T-helper 1 cell treated with Interleukin-12 subunit alpha and Interleukin-12 subunit beta and Interleukin-4 antibody, amounts not matched to agents 30 ng/mL and 1 ng/mL, for 36 hours (primary cell): ENCODE data around the gene OR10V1. TPM values are rescaled to one million over a fixed set of nuclear protein-coding genes. Genes with fewer than 3 reads are reported as not detected.

Experiments used
- intact Hi-C: fragments of 100-400 bp; cut with micrococcal nuclease; formaldehyde crosslinking; loops from one replicate; pipeline ENCODE4 v1.15.1; 2024
- total RNA-seq: library from RNA; stranded (reverse); gene quantifications from 2 replicates; pipeline ENCODE4 v1.2.3, GENCODE V29; 2022

Gene OR10V1, protein sequence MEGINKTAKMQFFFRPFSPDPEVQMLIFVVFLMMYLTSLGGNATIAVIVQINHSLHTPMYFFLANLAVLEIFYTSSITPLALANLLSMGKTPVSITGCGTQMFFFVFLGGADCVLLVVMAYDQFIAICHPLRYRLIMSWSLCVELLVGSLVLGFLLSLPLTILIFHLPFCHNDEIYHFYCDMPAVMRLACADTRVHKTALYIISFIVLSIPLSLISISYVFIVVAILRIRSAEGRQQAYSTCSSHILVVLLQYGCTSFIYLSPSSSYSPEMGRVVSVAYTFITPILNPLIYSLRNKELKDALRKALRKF
- not detected in 2 replicates for total RNA-seq

DNA sequence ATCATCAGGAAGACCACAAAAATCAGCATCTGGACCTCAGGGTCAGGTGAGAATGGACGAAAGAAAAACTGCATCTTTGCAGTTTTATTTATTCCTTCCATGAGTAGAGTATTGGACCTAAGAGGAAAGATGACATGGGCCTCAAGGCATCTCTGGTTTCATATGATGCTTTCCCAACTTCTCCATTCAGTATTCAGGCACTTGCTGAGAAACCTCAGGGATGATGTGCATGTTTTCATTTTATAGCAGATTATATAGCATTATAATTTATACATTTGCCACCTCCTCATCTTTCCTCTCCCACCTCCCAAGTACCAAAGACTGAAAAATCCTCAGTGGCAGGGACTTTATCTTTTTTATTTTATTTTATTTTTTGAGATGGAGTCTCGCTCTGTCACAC lies at the start of gene OR10V1:
Gene OR10V1, minus strand, starts transcription at position 101 of the 400 bp plus-strand sequence. Its CDS starts 0 bp downstream, at position 101.
- intact Hi-C loops, result no loop called here

GRCh38 chr11:59761993-59762392 lies 48.3 kb upstream of the OR10V1 start:
- intact Hi-C loops, result no loop called here

DNA sequence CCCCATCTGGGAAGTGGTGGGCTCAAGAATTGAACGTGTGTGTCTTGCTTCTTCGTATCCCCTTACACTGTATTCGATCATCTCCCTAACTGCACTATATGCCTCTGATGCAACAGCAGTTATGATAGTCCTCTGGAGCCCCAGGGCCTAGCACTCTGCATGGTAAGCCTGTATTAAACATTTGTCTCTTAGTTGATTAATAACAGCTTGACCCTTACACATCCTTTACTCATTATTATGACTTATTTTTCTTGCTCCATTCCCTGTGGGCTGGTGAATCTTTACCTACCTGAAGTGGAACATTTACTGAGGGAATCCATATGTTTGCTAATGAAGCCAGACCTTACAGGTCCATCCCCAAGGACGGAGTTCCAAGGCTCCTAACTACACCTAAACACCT lies 47.1 kb upstream of the OR10V1 start:
- intact Hi-C loops, result no loop called here

- intact Hi-C loops, result loop anchor here (5.0 to 10.0 kb wide), 3 partner anchors 585 to 1185 kb away; partner anchors contain the start of genes DTX4, FAM111B, LPXN and ZFP91
Measured at GRCh38 chr11:59759900-59760299, 46.3 kb upstream of the OR10V1 start.

- intact Hi-C loops, result loop anchor here (5.0 to 10.0 kb wide), 3 partner anchors 584 to 1184 kb away; partner anchors contain the start of genes DTX4, FAM111B, LPXN and ZFP91
Measured at GRCh38 chr11:59758401-59759037, 44.9 kb upstream of the OR10V1 start.

GRCh38 chr11:59756845-59757244 lies 43.2 kb upstream of the OR10V1 start:
- intact Hi-C loops, result loop anchor here (5.0 to 10.0 kb wide), 3 partner anchors 582 to 1182 kb away; partner anchors contain the start of genes DTX4, FAM111B, LPXN and ZFP91

GRCh38 chr11:59756558-59756840 lies 42.9 kb upstream of the OR10V1 start:
- intact Hi-C loops, result loop anchor here (5.0 to 10.0 kb wide), 3 partner anchors 582 to 1182 kb away; partner anchors contain the start of genes DTX4, FAM111B, LPXN and ZFP91

DNA sequence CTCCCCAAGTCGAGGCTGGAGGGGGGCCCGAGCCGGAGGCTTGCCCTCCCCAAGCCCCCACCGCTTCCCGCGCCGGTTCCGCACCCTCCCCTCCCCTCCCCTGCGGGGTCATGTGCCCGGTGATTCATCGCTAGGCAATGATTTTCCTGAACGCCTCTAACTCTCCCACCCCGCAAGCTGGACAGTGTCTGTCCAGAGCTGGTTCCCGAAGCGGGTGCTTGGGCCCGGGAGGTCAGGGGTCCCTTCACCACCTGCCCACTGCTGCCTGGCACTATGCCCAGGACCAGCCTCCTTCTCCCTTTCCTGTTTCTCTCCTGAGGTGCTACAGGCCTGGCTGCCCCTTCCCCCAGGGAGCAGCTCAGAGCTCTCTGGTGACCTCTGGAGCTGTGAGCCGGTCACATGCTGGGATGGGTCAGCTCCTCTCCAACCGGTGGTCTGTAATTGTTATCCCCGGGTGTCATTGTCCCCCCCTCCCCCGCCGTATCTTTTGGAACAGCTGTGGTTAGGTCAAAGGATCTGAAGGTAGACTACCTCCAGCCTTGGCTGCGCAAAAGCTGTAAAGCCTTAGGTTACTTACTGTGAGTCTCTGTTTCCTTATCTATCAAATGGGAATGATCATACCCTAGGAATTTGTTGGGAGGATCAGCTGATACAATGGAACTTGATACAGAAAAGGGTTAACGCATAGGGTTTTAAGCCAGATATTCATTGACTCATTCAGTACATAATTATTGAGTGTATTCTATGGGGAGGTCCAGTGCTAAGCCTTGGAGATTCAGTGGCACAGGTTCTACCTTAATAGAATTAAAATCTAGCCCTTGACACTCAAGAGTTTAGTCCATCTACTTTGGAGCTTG lies 42.3 kb upstream of the OR10V1 start:
- intact Hi-C loops, result loop anchor here (1.0 to 10.0 kb wide), 7 partner anchors 54 to 1181 kb away; partner anchors contain the start of genes DTX4, FAM111B, LPXN and MRPL16

- intact Hi-C loops, result loop anchor here (1.0 to 10.0 kb wide), 15 partner anchors 12 to 1180 kb away; partner anchors contain the start of genes DTX4, FAM111B, LPXN and MRPL16
Measured at GRCh38 chr11:59754859-59755700, 41.4 kb upstream of the OR10V1 start, which contains the start of gene STX3. Gene STX3, plus strand, starts transcription at chr11:59755376. Its CDS starts 230 bp downstream, at chr11:59755606.

DNA sequence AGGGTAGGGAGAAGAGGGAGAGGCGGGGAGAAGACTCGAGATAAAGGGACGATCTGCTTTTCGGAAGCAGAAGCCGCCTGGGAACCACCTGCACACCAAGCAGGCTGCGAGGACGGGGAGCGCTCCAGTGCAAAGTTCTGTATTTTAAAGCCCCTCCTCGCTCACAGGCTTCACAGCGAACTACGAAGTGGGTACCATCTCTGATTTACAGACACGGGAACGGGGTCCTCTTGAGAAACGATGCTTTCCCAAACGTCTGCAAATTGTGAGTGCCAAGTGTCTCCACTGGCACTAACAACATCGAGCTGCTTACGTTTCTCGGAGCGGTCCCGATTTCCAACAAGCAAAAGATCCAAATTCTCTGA lies 40.8 kb upstream of the OR10V1 start:
- intact Hi-C loops, result loop anchor here (1.0 to 10.0 kb wide), 11 partner anchors 13 to 1180 kb away; partner anchors contain the start of genes DTX4, LPXN and ZFP91

DNA sequence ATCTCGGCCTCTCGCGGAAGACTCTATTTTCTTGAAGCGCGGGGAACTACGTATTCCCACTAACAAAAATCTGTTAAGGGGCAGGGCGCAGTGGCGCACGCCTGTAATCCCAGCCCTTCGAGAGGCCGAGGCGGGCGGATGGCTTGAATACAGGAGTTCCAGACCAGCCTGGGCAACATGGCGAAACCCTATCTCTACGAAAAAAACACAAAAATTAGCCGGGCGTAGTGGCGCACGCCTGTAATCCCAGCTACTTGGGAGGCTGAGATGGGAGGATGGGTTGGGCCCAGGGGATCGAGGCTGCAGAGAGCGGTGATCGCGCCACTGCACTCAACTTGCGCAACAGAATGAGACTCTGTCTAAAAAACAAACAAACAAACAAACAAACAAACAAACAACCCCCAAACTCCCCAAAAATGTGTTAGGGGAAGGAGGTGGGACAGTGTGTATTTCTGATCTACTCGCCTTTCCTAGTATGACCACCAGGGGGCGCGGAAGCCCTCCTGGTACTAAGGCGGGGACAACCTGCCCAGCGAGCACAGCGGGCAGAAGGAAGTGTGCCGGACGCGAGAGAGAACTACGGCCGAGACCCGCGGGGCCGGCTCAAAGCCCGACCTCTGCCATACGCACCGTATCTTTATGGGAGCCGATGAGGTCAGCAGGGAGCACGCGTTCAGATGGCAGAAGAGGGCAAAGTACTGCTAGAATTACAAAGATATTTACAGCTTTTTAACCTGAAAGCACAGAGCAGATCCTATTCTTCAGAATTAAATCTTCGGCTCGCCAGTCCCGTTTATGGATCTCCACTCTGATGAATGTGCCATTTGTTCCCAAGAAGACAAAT lies 40.2 kb upstream of the OR10V1 start:
- intact Hi-C loops, result loop anchor here (1.0 to 10.0 kb wide), 11 partner anchors 13 to 1179 kb away; partner anchors contain the start of genes DTX4, LPXN and ZFP91

GRCh38 chr11:59746111-59746510 lies 32.5 kb upstream of the OR10V1 start:
- intact Hi-C loops, result no loop called here

DNA sequence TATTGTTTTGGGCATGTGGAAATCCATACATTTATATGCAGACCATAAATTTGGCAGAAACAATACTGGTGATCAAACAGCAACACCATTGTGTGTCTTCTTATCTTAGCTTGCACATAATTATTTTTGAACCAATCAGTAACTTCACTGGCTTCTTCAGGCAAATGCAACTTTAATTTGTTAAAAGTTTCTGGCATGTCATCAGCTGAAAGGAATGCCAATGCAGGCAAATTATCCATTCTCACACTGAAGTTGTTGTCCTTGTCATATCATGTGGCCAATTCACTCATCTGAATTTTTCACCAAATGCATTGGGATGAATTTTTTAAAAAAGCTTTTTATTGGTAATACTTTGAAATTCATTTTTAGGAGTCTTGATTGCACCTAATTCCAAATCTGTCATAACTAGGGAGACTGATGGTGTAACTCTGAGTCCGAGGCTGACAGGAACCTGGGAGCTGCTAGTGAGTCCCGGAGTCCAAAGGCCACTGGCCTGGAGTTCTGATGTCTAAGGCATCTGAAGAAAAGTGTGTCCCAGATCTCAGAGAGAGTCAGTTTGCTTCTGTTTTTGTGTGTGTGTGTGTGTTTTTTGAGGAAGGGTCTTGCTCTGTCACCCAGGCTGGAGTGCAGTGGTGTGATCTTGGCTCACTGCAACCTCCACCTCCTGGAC lies 17.4 kb upstream of the OR10V1 start:
- intact Hi-C loops, result no loop called here

DNA sequence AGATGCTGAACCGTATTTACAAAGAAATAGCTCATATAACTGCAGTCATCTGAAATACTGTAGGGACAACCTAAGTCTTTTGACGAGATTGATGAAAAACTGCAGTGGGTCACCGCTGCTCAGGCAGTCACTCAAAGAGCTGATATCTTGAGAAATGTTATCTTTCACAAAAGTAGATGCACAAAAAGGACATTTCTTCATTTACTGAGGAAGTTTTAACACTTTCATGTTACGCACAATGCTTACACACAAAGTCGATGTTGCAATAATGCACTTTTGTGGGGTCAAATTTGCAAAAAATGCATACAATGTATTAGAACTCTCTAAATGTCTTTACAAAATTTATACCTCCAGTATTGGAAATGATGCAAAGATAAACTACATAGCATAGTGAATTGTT lies 16.2 kb upstream of the OR10V1 start:
- intact Hi-C loops, result no loop called here

- intact Hi-C loops, result no loop called here
Measured at GRCh38 chr11:59728913-59729312, 15.3 kb upstream of the OR10V1 start.

- intact Hi-C loops, result no loop called here
Measured at GRCh38 chr11:59728154-59728553, 14.5 kb upstream of the OR10V1 start.

DNA sequence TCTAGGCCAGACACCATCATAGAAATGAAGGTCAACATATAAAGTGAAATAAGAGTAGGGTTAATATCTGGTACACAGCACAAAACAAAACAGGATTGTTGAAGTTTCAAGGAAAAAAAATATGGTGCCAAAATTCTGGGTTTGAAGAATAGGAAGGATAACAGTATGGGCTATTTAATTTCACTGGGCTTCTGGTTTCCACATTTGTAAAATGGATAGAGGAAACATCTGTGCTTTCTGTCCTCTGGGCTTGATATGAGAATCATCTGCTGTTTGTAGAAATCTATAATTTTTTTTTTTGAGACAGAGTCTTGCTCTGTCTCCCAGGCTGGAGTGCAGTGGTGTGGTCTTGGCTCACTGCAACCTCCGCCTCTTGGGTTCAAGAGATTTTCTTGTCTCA lies 13.8 kb upstream of the OR10V1 start:
- intact Hi-C loops, result no loop called here

DNA sequence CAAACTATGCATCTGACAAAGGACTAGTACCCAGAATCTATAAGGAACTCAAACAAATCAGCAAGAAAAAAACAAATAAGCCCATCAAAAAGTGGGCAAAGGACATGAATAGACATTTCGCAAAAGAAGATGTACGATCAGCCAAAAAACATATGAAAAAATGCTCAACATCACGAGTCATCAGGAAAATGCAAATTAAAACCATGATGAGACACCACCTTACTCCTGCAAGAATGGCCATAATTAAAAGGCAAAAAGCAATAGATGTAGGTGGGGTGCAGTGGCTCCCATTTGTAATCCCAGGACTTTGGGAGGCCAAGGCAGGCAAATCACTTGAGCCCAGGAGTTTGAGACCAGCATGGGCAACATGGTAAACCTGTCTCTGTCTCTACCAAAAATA lies 10.4 kb upstream of the OR10V1 start:
- intact Hi-C loops, result no loop called here

- intact Hi-C loops, result no loop called here
Measured at GRCh38 chr11:59719556-59719955, 5.9 kb upstream of the OR10V1 start.
